Anterior cingulate cortex (tissue), 58 donors: ENCODE measurements around the gene ATP6V0E2.
"Not testable (repeated sequence)": the region's sequence is repeated elsewhere in the genome, so short reads cannot be mapped to it uniquely, and the experiment has no call there.

Source experiments
- DNase-seq, 58 donors: peaks; one replicate each; lab custom pipeline; 2025; lab: John Stamatoyannopoulos, UW

Gene ATP6V0E2

DNA sequence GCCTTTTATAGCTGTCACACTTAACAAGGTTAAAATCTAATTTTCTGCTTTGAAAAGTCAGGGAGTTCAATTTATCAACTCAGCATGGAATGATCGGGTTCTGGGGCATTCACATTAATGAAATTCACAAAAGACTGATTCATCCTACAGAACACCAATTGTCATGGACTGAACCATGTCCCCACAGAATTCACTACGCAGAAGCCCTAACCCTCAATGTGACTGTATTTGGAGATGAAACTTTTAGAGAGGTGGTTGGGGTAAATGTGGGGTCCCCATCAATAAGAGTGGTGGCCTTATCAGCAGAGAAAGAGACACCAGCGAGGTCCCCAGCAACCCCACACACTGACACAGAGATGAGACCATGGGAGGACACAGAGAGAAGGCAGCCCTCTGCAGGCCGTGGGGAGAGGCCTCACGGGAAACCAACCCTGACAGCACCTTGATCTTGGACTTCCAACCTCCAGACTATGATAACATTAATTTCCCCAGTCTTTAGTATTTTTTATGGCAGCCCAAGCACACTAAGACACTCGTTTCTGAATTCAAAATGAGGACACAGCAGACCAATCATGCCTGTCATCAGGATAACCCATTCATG lies 34.1 kb downstream of the ATP6V0E2 start:
- not testable (repeated sequence) for DNase-seq

GRCh38 chr7:149910219-149910618 lies 36.5 kb downstream of the ATP6V0E2 start:
- peak in 1 of 58 donors; percentile 8 for DNase-seq

DNA sequence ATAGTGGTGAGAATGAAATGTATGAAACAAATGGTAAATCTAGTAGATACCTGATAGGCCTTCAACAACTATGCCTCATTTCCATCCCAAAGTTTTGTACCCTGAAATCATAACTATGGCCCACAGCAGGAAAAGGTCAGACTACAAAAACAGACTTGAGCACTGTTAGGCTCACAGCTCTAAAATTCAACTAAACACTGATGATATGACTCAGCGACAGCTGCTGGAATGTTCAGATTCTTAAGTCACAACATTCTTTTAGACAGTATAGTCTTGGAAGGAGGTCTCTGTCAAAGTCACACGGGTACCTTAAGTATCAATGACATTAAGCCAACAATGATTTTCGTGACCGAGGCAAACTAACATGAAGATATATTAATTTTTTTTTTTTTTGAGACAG lies 38.4 kb downstream of the ATP6V0E2 start:
- not testable (repeated sequence) for DNase-seq

DNA sequence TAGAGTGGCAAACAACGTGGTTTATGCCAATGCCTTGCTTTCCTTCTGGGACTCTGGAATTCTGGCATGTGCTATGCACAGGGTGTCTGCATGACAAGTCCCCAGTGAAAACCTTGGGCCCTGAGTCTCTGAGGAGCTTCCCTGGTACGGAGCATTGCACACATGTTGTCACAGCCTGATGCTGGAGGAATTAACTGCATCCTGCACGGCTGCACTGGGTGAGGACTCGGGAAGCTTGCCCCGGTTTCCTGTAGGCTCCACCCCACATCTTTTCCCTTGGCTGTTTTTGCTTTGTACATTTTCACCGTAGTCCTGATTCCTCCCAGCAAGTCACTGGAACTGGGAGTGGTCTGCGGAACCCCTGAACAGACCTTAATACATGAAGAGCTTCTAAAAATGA lies 52.6 kb downstream of the ATP6V0E2 start:
- DNase-seq = not testable (repeated sequence)
